Hematopoietic multipotent progenitor cell treated with erythropoietin and hydrocortisone succinate and interleukin-3 and kit ligand, for 15 days (in vitro differentiated cells): Measurements from ENCODE around the gene MXI1.
A peak's percentile ranks its signal among the peaks of the same experiment; 100 is the strongest.

ENCODE experiments used
- DNase-seq: peaks from one replicate; pipeline ENCODE4 v3.0.0-alpha.2; 2015; ENCODE audit warnings: low spot score

Gene MXI1

DNA sequence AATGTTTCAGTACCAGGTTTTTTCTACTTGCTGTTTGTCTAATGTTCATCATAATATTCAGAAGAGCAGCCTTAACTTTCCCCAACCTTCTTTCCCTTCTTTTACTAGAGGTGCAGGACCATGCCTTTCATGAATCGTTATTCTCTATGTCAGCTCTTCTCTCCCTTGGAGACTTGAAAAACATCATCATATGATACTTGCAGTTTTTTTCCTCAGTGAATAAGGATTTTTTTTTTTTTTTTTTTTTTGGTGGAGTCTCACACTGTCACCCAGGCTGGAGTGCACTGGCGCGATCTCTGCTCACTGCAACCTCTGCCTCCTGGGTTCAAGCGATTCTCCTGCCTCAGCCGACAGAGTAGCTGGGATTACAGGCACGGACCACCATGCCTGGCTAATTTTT, 67.2 kb downstream of the MXI1 start:
- DNase-seq = peak; percentile 24

DNA sequence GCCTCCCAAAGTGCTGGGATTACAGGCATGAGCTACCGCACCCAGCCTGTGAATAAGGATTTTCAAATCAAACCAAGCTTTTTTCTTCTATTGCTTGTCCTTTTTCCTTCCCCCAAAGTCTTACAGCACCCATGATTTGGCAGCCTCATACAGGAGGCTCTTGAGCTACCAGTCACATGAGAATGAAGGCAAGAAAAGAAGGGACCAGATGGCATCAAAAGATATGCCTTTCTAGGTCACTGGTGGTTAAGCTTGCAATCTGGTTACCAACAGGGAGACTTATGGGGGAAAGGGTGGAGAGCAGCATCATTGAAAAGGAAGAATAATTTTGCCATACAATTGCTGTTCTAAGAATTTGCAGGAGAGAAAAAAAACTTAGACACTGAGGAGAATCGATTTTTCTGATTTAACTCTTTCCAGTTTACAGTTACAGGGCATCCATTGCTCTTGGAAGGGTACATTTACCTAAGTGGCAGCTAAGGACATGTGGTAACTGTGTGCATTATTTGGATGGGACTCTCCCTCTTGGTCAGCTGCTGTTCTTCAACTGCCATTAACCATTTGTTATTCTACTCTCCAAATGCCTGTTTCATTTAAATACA, 67.8 kb downstream of the MXI1 start:
- DNase-seq = peak; percentile 69

DNA sequence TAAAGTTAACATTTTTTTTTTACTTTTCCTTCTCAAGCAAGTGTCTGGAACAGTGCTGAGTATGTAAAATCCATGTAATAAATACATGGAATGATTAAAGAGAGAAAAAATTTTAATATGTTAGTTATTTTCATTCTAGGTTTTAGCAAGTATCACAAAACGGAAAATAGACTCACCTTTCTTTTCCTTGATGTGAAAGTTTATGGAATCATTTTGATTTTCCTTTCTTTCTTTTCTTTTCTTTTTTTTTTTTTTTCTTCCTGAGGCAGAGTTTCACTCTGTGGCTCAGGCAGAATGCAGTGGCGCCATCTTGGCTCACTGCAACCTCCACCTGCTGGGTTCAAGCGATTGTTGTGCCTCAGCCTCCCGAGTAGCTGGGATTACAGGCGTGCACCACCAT, 69.2 kb downstream of the MXI1 start:
- DNase-seq = no peak

DNA sequence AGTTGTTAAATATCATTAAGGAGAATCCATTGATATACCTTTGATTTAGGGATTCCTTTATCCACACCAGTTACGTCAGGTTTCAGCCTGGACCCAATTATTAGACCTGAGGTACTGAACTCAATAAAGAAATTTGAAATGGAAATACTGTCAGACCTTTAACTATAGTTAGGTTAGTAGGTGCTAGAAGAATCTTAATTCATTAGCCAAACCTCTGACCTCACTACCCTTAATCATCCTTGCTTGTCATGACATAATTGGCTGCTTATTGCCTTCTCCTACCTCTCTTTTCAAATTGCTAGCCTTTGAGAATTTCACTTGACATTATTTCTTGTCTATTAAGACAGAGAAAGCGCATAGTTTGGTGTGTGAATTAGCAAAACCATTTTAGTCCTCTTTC, 70.2 kb downstream of the MXI1 start:
- no peak for DNase-seq

DNA sequence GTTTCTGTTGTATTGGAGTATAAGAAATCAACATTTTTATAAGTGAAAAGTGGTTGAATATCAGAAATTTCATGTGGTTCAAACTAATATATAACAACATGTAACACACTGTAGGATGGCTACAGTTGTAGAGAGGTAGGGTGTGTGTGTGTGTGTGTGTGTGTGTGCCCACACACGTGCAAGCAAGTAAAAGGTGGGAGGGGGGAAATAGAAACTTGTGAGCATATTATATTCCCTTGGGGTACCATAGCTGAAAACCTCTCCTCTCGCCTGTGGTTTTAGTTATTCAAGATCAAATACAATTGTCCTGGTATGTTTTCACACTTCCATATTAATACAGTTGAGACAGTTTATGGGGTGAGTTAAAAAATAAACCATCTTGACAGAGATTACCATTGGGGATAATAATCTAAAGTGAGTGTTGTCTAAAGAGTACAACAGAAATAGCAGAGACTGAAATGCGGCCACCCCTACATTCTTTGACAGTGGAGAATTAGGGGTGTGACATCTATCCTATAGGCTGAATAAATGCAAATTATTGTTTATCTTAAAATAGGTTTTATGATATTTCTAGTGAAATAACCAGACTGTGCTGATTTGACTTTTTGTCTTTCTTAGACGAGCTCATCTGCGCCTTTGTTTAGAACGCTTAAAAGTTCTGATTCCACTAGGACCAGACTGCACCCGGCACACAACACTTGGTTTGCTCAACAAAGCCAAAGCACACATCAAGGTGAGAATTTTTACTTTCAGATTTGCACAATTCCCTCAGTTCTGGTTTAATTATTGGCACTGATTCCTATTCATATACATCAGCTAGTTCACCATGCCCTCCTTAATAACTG, 71.4 kb downstream of the MXI1 start:
- no peak for DNase-seq

DNA sequence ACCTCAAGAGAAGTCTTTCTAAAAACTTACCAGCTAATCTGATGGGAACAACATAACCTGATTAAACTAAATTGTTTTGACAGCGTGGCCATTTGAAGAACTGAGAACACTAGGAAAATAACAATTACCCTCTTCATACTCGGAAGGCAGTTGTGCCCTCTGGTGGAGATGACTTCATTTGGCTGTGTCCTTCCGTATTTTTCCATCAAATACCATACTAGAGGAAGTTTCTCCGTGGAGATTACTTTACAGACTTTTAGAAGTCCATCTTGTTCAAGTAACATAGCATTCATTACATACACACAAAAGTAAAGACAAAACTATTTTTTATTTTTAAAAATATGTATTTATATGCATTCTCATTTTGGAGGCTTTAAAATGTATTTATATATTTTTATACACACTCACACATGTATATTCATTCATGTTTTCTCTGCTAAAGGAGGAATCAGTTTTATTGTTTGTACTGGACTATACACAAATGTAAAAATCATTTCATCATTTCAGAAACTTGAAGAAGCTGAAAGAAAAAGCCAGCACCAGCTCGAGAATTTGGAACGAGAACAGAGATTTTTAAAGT, 72.1 kb downstream of the MXI1 start:
- DNase-seq = peak; percentile 70

DNA sequence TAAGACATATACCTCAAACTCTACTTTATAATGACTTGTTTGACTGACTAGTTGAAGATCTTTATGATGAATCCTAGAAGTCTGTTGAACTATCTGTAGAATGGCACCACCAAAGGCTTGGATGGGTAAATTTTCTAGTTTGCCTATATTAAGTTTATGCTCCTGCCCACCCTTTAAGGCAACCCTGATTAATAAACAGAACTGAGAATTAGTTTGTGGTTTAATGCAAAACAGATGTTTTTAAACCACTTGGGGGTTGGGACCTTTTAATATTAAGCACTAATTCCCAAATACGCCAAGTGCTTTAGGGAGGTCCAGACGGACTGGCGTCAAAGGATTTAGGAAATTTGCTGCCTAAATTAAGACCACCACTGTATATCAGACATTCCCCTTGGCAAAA, 76.9 kb downstream of the MXI1 start:
- DNase-seq = no peak

DNA sequence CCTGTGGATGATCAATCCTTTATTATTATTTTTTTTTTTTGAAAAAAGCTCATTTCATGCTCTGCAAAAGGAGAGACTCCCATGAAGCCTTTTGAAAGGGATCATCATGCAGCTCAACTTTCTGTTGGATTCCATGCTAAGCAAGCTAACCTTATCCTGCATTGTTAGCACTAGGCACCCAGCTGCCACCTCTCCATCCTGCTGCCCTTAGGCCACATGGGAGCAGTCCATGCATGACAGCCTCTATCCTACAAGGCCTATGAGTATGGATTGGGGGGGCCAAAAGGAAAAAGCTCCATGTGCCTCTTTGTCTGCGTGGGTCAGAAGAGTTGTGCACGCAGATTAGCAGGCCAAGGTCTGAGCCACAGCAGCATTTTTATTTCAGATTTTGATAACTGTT, 78.1 kb downstream of the MXI1 start:
- no peak for DNase-seq

DNA sequence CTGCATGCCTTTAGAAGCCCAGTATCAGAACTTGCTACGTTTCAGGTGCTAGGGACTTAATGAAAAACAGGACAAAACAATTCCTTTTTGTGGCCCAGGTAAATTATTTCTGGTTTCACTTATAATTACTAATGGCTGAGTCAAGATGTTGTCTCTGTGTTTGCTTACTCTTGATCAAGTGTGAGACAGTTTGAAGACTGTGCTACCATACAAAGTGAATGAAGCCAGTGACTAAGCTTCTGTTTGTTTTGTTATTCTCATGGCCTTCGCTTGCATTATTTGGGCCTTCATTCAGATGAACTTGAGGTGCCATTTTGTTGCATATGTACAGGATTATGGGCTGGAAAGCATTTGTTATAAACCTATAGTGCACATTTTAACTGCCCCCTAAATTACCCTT, 79.4 kb downstream of the MXI1 start:
- no peak for DNase-seq

DNA sequence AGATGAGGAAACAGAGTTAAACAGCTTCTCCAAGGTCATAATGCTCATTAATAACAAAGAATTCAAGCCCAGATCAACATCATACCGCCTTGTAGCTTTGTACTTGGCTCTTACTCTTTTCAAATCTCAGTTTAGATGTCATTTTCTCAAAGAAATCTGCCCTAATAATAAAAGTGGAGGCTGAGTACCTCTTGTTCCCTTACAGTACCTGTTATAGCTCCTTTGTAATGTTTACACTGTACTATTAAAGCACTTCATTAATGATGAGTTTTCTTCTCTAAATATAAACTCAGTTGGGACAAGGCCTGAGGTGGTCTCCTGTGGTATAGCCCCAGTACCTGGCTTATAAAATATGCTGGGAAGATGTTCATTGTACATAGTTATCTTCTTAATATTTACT, 89.6 kb downstream of the MXI1 start:
- DNase-seq = no peak

DNA sequence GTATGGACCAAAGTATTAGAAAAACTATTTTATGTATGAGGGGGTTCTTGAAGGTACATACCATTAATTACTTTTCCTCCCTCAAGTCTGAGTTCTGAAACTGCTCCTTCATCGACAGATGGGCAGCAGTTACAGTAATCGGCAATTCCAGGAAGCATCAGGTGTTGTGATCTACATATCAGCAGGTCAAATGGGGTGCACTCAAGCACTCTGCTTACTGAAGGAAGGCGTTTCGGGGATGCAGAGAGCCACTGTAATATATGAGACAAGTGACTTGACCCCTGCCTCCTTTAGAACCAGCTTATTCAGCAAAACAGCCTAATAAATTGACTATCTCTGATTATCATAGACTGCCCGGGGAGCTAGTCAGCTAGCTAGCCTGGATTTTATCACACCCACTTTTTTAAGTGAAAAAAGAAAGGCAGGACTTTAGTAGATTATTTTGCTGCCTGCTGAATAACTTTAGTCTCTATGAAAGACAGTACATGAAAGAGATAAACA, 93.1 kb downstream of the MXI1 start:
- DNase-seq = no peak

DNA sequence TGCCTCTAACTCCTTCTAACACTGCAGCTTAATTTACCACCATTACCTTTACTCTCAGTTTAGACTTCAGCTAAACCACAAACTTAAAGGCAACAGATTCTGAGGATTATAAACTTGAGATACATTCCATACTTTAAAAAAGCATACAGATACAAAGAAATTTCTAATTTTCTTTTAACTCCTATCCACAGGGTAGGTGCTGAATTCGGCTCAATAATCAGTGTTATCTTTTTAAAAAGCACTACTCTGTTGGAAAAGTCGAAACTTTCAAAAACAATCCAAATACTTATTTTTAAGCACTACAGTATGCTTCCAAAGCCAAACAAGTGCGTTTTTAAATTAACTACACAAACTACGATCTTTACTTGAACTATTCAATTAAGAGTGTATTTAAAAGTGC, 96.3 kb downstream of the MXI1 start:
- no peak for DNase-seq

DNA sequence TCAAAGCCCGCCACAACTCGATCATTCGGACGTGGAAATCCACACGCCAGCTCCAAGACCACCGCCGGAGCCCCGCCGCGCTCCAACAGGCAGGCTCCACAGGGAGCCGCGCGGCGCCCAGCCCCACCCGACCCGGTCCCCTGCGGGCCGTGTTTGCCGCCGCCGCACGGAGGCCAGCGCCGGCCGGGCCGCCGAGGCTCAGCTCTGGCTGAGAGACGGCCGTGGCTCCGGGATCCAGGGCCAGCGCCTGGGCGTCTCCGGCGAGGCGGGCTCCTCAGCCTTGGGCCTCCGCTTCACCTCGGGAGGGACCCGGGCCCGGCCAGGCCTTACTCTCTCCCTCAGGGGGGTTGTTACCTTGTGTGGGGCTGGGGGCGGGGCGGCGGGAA, 97.0 kb downstream of the MXI1 start:
- DNase-seq = peak; percentile 52

DNA sequence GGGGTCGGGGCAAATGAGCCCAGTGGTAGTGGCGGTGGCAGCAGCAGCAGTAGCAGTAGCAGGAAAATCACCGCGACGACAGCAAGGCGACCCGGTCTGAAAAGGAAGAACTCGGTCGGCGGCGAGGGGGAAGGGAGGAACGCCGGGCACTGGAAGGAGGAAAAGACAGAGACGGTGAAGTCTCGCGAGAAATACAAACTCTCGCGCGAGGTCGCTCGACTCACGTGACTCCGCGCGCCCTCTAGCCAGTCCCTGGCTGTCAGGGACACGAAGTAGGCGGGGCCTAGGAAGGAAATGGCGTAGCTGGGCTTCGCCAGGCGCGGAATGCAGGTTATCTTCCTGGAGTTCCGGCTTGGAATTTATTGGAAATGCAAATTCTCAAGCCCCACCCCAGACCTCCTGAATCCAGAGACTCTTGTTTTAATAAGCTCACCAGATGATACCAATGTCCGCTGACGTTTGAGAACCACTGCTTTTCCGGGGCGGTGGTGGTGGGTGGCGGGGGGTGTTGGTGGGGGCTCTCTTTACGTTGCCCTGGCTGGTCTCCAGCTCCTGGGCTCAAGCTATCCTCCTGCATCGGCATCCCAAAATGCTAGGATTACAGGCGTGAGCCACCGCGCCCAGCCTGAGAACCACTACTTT, 97.5 kb downstream of the MXI1 start, which contains the start of gene SMNDC1:
Gene SMNDC1 (minus strand): TSS at position 141 of the 642 bp plus-strand sequence. CDS start 1,333 bp downstream, outside the sequence.
- peak; percentile 98 for DNase-seq

DNA sequence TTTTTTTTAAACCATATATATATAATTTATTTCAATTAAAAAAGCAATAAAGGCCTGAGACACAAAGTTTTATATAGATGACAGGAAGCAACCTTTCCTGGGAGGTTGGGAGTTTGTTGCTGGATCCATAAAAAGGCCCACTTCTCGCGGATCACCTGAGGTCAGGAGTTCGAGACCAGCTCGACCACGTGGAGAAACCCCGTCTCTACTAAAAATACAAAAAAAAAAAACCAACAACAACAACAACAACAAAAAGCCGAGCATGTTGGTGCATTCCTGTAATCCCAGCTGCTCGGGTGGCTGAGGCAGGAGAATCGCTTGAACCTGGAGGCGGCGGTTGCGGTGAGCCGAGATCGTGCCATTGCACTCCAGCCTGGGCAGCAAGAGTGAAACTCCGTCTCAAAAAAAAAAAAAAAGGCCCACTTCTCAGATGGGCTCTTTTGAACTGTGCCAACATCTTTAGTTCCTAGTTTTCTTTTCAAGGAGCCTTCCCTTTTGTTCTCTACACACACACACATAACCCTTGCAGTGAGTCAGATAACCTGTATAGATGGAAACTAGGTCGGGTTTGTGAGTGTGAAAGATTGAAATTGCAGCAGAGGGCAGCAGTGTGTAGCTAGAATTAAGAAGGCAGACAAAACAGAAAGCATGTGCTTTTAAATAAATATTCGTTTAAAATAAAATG, 98.5 kb downstream of the MXI1 start:
- peak; percentile 71 for DNase-seq

DNA sequence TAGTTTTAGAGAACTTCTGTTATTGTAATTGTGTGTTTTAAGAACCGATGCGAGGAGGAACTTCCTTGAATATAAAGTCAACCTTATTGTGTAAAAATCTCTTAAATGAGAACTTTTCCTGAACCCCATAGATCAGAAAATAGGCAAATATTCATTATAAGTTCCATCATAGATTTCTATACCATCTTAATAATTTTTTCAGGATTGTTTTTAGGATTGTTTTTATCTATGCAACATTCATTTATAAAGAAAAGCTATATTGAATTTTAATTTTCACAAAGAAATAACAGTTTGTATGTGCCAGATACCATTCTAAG, 99.0 kb downstream of the MXI1 start:
- no peak for DNase-seq

DNA sequence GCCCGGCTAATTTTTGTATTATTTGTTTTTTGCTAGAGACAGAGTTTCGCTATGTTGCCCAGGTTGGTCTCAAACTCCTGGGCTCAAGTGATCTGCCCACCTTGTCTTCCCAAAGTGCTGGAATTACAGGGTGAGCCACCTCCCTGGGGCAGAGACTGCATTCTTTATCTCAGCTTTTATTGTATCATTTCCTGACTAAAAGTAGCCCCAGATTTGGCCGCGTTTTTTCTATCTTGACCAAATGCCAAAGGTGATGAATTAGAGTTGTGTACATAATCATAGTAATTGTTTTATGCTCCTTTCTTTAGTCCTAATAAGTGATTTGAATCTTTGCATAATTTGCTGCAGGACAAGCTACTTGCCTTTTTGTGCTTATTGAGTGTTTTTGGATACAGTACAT, 100.4 kb downstream of the MXI1 start:
- DNase-seq = no peak

DNA sequence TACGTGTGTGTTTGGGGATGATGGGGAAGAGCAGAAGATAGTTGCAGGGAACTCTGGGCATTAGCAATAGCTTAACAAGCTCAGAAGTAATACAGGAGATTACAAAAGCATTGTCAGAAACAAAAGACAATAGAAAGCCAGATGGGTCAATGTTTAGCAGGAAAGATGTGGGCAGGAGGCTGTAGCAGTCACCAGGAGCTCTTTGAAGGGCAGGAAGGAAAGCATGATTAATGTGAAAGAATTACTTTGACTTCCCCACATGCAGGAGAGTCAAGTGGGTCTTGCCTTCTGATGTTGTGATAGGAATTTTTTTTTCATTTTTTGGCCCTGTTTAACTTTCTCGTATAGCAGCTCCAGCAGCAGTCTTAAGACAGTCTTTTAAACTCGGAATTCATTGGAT, 103.3 kb downstream of the MXI1 start:
- DNase-seq = no peak

DNA sequence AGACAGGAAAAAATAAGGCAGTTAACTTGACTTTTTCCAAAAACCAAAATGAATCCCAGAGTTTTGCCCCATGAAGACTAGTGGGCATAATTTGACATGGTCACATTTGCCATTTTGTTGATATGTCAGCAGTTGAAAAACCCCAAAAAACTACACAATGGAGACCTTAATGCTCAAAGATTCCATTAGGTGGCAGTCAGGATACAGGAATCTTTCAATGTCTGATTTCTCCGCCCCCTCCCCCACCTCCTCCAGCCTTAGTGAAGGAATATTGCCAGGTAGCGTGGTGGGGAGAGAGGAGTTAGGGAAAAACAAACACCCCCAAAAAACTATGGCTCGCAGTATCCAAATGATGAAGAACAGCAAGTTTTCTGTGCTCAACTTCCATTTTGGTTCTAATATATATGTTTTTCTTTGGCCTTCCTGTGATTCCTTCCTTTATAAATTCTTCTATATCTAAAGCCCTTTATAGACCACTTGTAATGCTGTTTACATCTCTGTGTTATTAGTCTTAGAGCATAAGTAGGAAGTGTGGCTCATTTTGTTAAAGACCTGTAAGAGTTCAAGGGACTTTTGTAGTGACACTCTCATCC, 104.0 kb downstream of the MXI1 start:
- DNase-seq = peak; percentile 45

DNA sequence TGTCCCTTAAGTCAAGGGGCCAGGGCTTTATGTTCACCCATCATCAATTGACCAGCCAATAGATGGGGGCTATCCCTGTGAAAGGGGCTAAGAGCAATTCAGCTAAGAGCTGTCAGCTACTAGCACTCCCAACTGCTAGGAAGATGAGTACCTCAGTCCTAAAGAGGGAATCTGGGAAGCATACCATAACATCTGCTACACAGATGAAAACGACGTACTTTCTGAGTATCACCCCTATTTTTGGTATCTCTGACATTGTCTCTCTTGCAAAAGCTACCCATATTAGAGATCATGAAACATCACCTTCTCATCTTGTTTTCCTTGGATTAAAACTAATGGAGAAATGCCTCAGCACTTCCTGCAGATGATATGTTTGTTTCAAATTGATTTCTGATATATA, 104.8 kb downstream of the MXI1 start:
- DNase-seq = no peak

DNA sequence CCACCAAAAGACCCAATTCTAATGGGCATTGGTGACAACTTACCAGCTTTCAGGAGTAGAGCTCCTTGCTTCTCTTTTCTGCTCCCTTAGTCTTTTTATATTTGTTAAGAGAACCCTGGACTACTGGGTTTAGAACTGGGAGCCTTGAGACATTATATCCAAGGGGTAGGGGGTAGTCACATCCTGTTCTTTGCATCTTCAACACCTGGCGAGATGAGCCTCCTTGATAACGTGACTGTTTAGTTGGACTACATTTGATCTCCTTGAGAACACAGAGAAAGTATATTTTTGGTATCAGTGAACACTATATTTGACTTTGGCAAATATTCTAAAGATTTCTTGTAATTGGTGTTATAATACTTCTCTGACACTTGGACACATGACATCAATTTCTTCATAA, 106.3 kb downstream of the MXI1 start:
- DNase-seq = no peak
